SK-N-SH treated with all-trans-retinoic acid at 6 μM for 48 hours (cell line): Measurements from ENCODE around the gene CAMKMT.

Experiments used
- ARNTL ChIP-seq: fragments of 450-650 bp; formaldehyde crosslinking; IDR thresholded peaks from 2 replicates; pipeline ENCODE4 v1.5.0; 2020; ENCODE audit warnings: low read depth, mild to moderate bottlenecking, moderate library complexity, borderline replicate concordance
- BACH2 ChIP-seq: fragments of 250-450 bp; sonication (Bioruptor Pico); IDR thresholded peaks from 2 replicates; pipeline ENCODE4 v1.9.0; 2021; ENCODE audit warnings: mild to moderate bottlenecking, borderline replicate concordance
- RARB ChIP-seq: fragments of 250-450 bp; sonication (Bioruptor Pico); IDR thresholded peaks from 2 replicates; pipeline ENCODE4 v1.8.0; 2021; ENCODE audit warnings: mild to moderate bottlenecking, moderate library complexity
- ZC3H10 ChIP-seq: fragments of 250-450 bp; sonication (Bioruptor Pico); IDR thresholded peaks from 2 replicates; pipeline ENCODE4 v1.5.1; 2021; ENCODE audit warnings: mild to moderate bottlenecking, moderate library complexity
- ZFP30 ChIP-seq: fragments of 450-650 bp; formaldehyde crosslinking; IDR thresholded peaks from 2 replicates; pipeline ENCODE4 v1.5.0; 2022; ENCODE audit warnings: mild to moderate bottlenecking, moderate library complexity
- ZNF70 ChIP-seq: fragments of 450-650 bp; formaldehyde crosslinking; IDR thresholded peaks from 2 replicates; pipeline ENCODE4 v1.5.0; 2020; ENCODE audit warnings: mild to moderate bottlenecking, moderate library complexity
- TF ChIP-seq, protein P1 (sequence below): fragments of 250-450 bp; sonication (Bioruptor Pico); IDR thresholded peaks from 2 replicates; pipeline ENCODE4 v1.8.0; 2020; ENCODE audit warnings: mild to moderate bottlenecking, moderate library complexity, borderline replicate concordance
- TF ChIP-seq, protein P2 (sequence below): fragments of 250-450 bp; sonication (Bioruptor Pico); IDR thresholded peaks from 2 replicates; pipeline ENCODE4 v1.8.0; 2021; ENCODE audit warnings: low read depth, mild to moderate bottlenecking, moderate library complexity, borderline replicate concordance

- TF ChIP-seq ZFP30, result no peak
- no peak for TF ChIP-seq BACH2
- TF ChIP-seq RARB (CRISPR knock-in tag), result no peak
- TF ChIP-seq, protein P1, sequence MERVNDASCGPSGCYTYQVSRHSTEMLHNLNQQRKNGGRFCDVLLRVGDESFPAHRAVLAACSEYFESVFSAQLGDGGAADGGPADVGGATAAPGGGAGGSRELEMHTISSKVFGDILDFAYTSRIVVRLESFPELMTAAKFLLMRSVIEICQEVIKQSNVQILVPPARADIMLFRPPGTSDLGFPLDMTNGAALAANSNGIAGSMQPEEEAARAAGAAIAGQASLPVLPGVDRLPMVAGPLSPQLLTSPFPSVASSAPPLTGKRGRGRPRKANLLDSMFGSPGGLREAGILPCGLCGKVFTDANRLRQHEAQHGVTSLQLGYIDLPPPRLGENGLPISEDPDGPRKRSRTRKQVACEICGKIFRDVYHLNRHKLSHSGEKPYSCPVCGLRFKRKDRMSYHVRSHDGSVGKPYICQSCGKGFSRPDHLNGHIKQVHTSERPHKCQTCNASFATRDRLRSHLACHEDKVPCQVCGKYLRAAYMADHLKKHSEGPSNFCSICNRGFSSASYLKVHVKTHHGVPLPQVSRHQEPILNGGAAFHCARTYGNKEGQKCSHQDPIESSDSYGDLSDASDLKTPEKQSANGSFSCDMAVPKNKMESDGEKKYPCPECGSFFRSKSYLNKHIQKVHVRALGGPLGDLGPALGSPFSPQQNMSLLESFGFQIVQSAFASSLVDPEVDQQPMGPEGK (CRISPR knock-in tag), result no peak
- TF ChIP-seq, protein P2, sequence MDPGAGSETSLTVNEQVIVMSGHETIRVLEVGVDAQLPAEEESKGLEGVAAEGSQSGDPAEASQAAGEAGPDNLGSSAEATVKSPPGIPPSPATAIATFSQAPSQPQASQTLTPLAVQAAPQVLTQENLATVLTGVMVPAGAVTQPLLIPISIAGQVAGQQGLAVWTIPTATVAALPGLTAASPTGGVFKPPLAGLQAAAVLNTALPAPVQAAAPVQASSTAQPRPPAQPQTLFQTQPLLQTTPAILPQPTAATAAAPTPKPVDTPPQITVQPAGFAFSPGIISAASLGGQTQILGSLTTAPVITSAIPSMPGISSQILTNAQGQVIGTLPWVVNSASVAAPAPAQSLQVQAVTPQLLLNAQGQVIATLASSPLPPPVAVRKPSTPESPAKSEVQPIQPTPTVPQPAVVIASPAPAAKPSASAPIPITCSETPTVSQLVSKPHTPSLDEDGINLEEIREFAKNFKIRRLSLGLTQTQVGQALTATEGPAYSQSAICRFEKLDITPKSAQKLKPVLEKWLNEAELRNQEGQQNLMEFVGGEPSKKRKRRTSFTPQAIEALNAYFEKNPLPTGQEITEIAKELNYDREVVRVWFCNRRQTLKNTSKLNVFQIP, result no peak
- no peak for TF ChIP-seq ZNF70
- no peak for TF ChIP-seq ZC3H10
- TF ChIP-seq ARNTL (CRISPR knock-in tag), result no peak
These were observed 306.6 kb downstream of the CAMKMT start for GRCh38 chr2:44668336-44668735.
